Peyer's patch (tissue), 4 donors: ENCODE measurements around the gene PEMT. TPM values are rescaled to one million over a fixed set of nuclear protein-coding genes. Genes with fewer than 3 reads are reported as not detected.

Experiments used
- DNase-seq, 3 donors: peaks; one replicate each; pipeline ENCODE4 v3.0.0-alpha.2; 2017 to 2019
- H3K27ac ChIP-seq, 4 donors: fragments of 200-600 bp; sonication (generic); one replicate each; pipeline ENCODE4 v1.5.1; 2016 to 2019
- H3K27me3 ChIP-seq, 2 donors: fragments of 200-600 bp; sonication (generic); one replicate each; pipeline ENCODE4 v1.5.1; 2019
- H3K36me3 ChIP-seq, 3 donors: fragments of 200-600 bp; sonication (generic); one replicate each; pipeline ENCODE4 v1.5.1; 2016 to 2019
- H3K4me1 ChIP-seq, 4 donors: fragments of 200-600 bp; sonication (generic); one replicate each; pipeline ENCODE4 v1.5.1; 2016 to 2019
- H3K4me3 ChIP-seq, 4 donors: fragments of 200-600 bp; sonication (generic); 1 replicate in 3 of 4; 2 replicates in 1 of 4; pipeline ENCODE4 v1.5.1; 2016 to 2019; ENCODE audit warnings: mild to moderate bottlenecking in 1 of 4
- H3K9me3 ChIP-seq, 4 donors: fragments of 200-600 bp; sonication (generic); one replicate each; pipeline ENCODE4 v1.5.1; 2016 to 2019; ENCODE audit warnings: mild to moderate bottlenecking in 1 of 4
- POLR2A ChIP-seq, 2 donors: fragments of 450-650 bp; IDR thresholded peaks; one replicate each; pipeline ENCODE4 v1.5.1; 2017; ENCODE audit warnings: antibody characterized with exemption in 2 of 2, mild to moderate bottlenecking in 2 of 2, moderate library complexity in 2 of 2
- total RNA-seq, 4 donors: library from RNA; depleted of rRNA; stranded (reverse); fragments of >200 nt; gene quantifications; one replicate each; pipeline ENCODE4 v1.1.0, GENCODE V29; 2016
- TF ChIP-seq, protein P1 (sequence below), 6 experiments: fragments of 450-650 bp in 4 of 6; fragments of 200-600 bp in 2 of 6; sonication (generic) in 1 of 6; IDR thresholded peaks; one replicate each; pipeline ENCODE4 v1.5.1; 2017 to 2019; ENCODE audit warnings: antibody characterized with exemption in 6 of 6, mild to moderate bottlenecking in 3 of 6, moderate library complexity in 1 of 6

Gene PEMT
- total RNA-seq, 4 donors from 2014 or later, result 9.9 to 25.0 (median 17.8) TPM

- no peak for TF ChIP-seq POLR2A (IDR thresholded peaks at IDR 0.05)
- TF ChIP-seq, protein P1, sequence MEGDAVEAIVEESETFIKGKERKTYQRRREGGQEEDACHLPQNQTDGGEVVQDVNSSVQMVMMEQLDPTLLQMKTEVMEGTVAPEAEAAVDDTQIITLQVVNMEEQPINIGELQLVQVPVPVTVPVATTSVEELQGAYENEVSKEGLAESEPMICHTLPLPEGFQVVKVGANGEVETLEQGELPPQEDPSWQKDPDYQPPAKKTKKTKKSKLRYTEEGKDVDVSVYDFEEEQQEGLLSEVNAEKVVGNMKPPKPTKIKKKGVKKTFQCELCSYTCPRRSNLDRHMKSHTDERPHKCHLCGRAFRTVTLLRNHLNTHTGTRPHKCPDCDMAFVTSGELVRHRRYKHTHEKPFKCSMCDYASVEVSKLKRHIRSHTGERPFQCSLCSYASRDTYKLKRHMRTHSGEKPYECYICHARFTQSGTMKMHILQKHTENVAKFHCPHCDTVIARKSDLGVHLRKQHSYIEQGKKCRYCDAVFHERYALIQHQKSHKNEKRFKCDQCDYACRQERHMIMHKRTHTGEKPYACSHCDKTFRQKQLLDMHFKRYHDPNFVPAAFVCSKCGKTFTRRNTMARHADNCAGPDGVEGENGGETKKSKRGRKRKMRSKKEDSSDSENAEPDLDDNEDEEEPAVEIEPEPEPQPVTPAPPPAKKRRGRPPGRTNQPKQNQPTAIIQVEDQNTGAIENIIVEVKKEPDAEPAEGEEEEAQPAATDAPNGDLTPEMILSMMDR (IDR thresholded peaks at IDR 0.05), result no peak
Measured at GRCh38 chr17:17605729-17606088, 14.2 kb upstream of the PEMT start.

DNA sequence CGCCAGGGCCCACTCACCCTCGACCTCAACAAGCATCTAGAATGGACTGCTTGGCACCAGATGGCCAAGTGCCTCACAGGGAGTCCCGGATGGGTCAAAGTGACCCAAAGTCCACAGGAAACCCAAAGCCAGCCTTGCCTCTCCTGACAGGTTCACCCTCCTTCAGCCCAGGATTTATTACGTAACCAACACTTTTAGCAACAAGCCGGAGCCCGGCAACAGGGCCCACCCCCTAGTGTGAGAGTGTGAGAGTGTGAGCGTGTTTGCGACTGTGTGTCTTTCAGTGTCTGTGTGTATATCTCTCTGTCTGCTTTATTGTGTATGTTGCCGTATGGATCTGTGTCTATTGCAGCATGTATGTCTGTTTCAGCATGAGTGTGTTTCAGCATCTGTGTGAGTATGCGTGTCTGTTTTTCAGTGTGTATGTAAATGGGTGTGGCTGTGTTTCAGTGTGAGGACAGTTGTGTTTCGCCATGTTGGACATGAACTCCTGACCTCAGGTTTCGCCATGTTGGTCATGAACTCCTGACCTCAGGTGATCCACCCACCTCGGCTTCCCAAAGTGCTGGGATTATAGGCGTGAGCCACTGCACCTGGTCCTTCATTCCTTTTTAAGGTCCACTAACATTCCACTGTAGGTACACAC lies 13.7 kb upstream of the PEMT start:
- Histone ChIP-seq H3K27ac (no peak overlapping the region), H3K27me3 (no peaks in the 10 kb centered on the region), H3K4me3 (no peak overlapping the region)

More at GRCh38 chr17:17605729-17606088, 14.2 kb upstream of the PEMT start:
- no peaks in the 10 kb centered on the region for H3K9me3 ChIP-seq
- no peaks in the 10 kb centered on the region for H3K27me3 ChIP-seq
- peak overlapping the region in 1 of 4 donors; percentile 43 for H3K27ac ChIP-seq
- DNase-seq, result no peak
- H3K36me3 ChIP-seq, result no peaks in the 10 kb centered on the region
- no peak overlapping the region for H3K4me3 ChIP-seq
- H3K4me1 ChIP-seq, result no peaks in the 10 kb centered on the region

GRCh38 chr17:17603895-17604225 lies 12.4 kb upstream of the PEMT start:
- TF ChIP-seq, protein P1 (IDR thresholded peaks at IDR 0.05), result no peak
- no peak for TF ChIP-seq POLR2A (IDR thresholded peaks at IDR 0.05)

More for the DNA sequence above, 13.7 kb upstream of the PEMT start:
- Histone ChIP-seq H3K36me3 (no peaks in the 10 kb centered on the region), H3K4me1 (no peaks in the 10 kb centered on the region), H3K9me3 (no peaks in the 10 kb centered on the region)
- DNase-seq, result no peak
- TF ChIP-seq, protein P1 (IDR thresholded peaks at IDR 0.05), result no peak
- no peak for TF ChIP-seq POLR2A (IDR thresholded peaks at IDR 0.05)

DNA sequence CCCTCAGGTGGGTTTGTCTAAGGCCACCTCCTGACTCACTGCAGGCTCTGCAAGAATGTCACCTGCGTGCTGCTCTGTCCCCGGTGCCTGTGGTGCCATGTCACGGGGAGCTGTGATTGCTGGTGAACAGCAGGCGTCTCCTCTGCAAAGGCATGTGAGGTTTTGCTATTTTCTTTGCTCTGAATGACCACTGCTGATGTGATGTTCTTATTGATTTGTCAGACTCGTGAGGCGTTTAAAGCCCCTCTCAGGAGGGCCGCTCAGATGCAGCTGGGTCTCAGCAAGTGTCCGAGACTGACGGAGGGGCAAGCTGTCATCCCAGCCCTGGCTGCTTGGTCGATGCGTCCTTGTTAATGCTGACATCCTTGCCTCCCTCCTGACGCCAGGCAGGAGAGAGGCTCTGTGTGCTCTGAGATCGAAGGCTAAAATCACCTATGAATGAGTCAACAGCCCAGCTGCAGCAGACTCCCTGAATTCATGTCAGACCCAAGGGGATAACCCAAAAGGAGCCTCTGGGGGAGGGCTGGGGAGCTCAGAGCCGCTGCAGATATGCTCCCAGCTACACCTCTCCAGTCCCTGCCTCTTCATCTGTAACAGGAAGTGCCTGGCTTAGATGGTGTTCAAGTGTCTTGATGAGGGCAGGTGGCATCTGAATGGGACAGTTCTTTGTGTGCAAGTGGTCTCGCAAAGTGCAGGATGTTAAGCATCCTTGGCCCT lies 11.8 kb upstream of the PEMT start:
- no peaks in the 10 kb centered on the region for H3K9me3 ChIP-seq
- DNase-seq, result no peak
- TF ChIP-seq, protein P1 (IDR thresholded peaks at IDR 0.05), result no peak
- no peak for TF ChIP-seq POLR2A (IDR thresholded peaks at IDR 0.05)
- no peak overlapping the region for H3K27ac ChIP-seq
- no peaks in the 10 kb centered on the region for H3K4me1 ChIP-seq
- no peaks in the 10 kb centered on the region for H3K27me3 ChIP-seq
- H3K36me3 ChIP-seq, result no peaks in the 10 kb centered on the region
- no peak overlapping the region for H3K4me3 ChIP-seq

More at GRCh38 chr17:17603895-17604225, 12.4 kb upstream of the PEMT start:
- no peak for DNase-seq
- Histone ChIP-seq H3K4me1 (no peaks in the 10 kb centered on the region), H3K27me3 (no peaks in the 10 kb centered on the region), H3K36me3 (no peaks in the 10 kb centered on the region), H3K9me3 (no peaks in the 10 kb centered on the region), H3K4me3 (no peak overlapping the region), H3K27ac (no peak overlapping the region)

DNA sequence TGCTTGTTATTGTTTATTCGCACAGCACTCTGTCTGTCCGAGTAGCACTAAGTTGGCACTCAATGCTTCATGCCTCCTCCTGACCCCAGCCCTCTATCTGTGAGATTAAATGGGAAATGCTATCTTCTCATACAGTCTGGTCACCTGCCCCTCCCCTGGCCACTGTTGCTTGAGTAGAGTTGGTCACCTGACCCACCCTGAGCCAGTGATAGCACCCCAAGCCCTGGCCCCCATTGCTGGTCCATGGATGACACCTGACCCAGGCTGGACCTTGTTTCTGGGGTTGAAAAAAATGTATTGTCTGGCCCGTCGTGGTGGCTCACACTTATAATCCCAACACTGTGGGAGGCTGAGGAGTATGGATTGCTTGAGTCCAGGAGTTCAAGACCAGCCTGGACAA lies 8.5 kb upstream of the PEMT start:
- TF ChIP-seq, protein P1 (IDR thresholded peaks at IDR 0.05), result no peak
- TF ChIP-seq POLR2A (IDR thresholded peaks at IDR 0.05), result no peak
- H3K4me3 ChIP-seq, result no peak overlapping the region
- no peaks in the 10 kb centered on the region for H3K36me3 ChIP-seq
- DNase-seq, result no peak
- no peaks in the 10 kb centered on the region for H3K27me3 ChIP-seq
- H3K27ac ChIP-seq, result no peak overlapping the region
- no peaks in the 10 kb centered on the region for H3K4me1 ChIP-seq
- no peaks in the 10 kb centered on the region for H3K9me3 ChIP-seq
